HG03139 (cell line): ENCODE data around the gene PRPF4.
"Not testable (repeated sequence)": the region's sequence is repeated elsewhere in the genome, so short reads cannot be mapped to it uniquely, and the experiment has no call there.

Source experiments
- ATAC-seq: cut with Tn5 transposase; IDR thresholded peaks from one replicate; pipeline ENCODE4 v1.9.1; 2021; ENCODE audit not compliant: unreplicated experiment

PRPF4 gene

GRCh38 chr9:113267911-113268566, 7.4 kb upstream of the PRPF4 start:
- no peak for ATAC-seq

GRCh38 chr9:113269355-113269754, 6.1 kb upstream of the PRPF4 start:
- no peak for ATAC-seq

- ATAC-seq: no peak
Observed at GRCh38 chr9:113269871-113270270, 5.6 kb upstream of the PRPF4 start.

- peak; percentile 2 for ATAC-seq
Observed at GRCh38 chr9:113274474-113275156, 843 bp upstream of the PRPF4 start.

- no peak for ATAC-seq
Observed at GRCh38 chr9:113278840-113279239, 3.4 kb downstream of the PRPF4 start.

GRCh38 chr9:113281356-113281755, 5.9 kb downstream of the PRPF4 start:
- no peak for ATAC-seq

- no peak for ATAC-seq
Observed at GRCh38 chr9:113289091-113289490, 13.6 kb downstream of the PRPF4 start.

GRCh38 chr9:113290052-113290607, 14.7 kb downstream of the PRPF4 start:
- ATAC-seq: no peak

- ATAC-seq: no peak
Observed at GRCh38 chr9:113293285-113293878, 17.9 kb downstream of the PRPF4 start.

- not testable (repeated sequence) for ATAC-seq
Observed at GRCh38 chr9:113296247-113296646, 20.8 kb downstream of the PRPF4 start.

- no peak for ATAC-seq
Observed at GRCh38 chr9:113296796-113297558, 21.5 kb downstream of the PRPF4 start.

- no peak for ATAC-seq
Observed at GRCh38 chr9:113298311-113298710, 22.9 kb downstream of the PRPF4 start.

- no peak for ATAC-seq
Observed at GRCh38 chr9:113298924-113299770, 23.7 kb downstream of the PRPF4 start.

GRCh38 chr9:113299800-113300292, 24.4 kb downstream of the PRPF4 start:
- no peak for ATAC-seq

GRCh38 chr9:113301548-113301947, 26.1 kb downstream of the PRPF4 start:
- no peak for ATAC-seq

- ATAC-seq: no peak
Observed at GRCh38 chr9:113302792-113303418, 27.4 kb downstream of the PRPF4 start, which contains the start of gene RNF183. Gene RNF183, minus strand, starts transcription at chr9:113303376. Its CDS starts 5,192 bp downstream, at chr9:113298184.

- ATAC-seq: no peak
Observed at GRCh38 chr9:113306566-113306965, 31.1 kb downstream of the PRPF4 start.

- ATAC-seq: no peak
Observed at GRCh38 chr9:113307396-113307975, 32.0 kb downstream of the PRPF4 start.

- ATAC-seq: no peak
Observed at GRCh38 chr9:113309204-113309813, 33.9 kb downstream of the PRPF4 start.
